ENCODE measurements around the gene GALR1. TPM values are rescaled to one million over a fixed set of nuclear protein-coding genes. Genes with fewer than 3 reads are reported as not detected.
"Not testable (repeated sequence)": the region's sequence is repeated elsewhere in the genome, so short reads cannot be mapped to it uniquely, and the experiment has no call there.

The GALR1 gene
- total RNA-seq, 1 experiment from 2014 or later: not detected

DNA sequence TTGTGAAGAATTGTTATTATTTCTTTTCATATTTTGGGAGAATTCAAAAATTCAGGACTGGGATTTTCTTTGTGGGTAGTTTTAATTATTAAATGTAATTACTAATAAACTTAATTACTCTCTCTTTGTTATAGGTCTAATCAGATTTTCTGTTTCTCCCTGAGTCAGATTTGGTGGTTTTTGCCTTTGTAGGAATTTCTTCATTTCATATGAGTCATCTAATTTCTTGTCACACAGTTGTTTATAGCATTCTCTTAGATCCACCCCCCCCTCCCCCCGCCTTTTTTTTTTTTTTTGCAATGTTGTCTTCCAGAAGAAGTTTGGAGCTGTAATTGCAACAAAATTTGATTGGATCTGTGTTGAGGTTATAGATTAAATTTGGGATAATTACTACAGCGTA is 26.0 kb upstream of the GALR1 start:
- Histone ChIP-seq H3K4me1 (no peaks in the 10 kb centered on the region), H3K4me3 (ENCODE audit: low read depth, low read length) (no peak overlapping the region), H3K27me3 (replicated peaks; ENCODE audit: control insufficient read depth, insufficient read depth, low read length) (no peaks in the 10 kb centered on the region), H3K36me3 (ENCODE audit: control insufficient read depth, insufficient read depth, low read length) (no peaks in the 10 kb centered on the region), H3K9me3 (no peaks in the 10 kb centered on the region)
- Mint-ChIP-seq H3K4me1 (ENCODE audit: low read depth, unreplicated experiment) (no peaks in the 10 kb centered on the region), H3K27ac (ENCODE audit: unreplicated experiment) (no peak overlapping the region), H3K27me3 (ENCODE audit: insufficient read depth, unreplicated experiment) (peaks cover 7% of the 10 kb centered on the region), H3K9me3 (ENCODE audit: unreplicated experiment) (peaks cover 10% of the 10 kb centered on the region), H3K4me3 (ENCODE audit: unreplicated experiment) (no peak overlapping the region), H3K36me3 (ENCODE audit: insufficient read depth, unreplicated experiment) (no peaks in the 10 kb centered on the region)
- DNase-seq: no peak
- intact Hi-C loops (cut with micrococcal nuclease; ENCODE audit: unreplicated experiment): no loop called here
- ChIA-PET CTCF (no interaction called here), POLR2A (no interaction called here)
- BruUV-seq (replicated peaks): no TSS peak
- TF ChIP-seq, protein P1, sequence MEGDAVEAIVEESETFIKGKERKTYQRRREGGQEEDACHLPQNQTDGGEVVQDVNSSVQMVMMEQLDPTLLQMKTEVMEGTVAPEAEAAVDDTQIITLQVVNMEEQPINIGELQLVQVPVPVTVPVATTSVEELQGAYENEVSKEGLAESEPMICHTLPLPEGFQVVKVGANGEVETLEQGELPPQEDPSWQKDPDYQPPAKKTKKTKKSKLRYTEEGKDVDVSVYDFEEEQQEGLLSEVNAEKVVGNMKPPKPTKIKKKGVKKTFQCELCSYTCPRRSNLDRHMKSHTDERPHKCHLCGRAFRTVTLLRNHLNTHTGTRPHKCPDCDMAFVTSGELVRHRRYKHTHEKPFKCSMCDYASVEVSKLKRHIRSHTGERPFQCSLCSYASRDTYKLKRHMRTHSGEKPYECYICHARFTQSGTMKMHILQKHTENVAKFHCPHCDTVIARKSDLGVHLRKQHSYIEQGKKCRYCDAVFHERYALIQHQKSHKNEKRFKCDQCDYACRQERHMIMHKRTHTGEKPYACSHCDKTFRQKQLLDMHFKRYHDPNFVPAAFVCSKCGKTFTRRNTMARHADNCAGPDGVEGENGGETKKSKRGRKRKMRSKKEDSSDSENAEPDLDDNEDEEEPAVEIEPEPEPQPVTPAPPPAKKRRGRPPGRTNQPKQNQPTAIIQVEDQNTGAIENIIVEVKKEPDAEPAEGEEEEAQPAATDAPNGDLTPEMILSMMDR (IDR thresholded peaks at IDR 0.05; ENCODE audit: insufficient read depth in 1 of 2, low read depth in 1 of 2, low read length in 1 of 2, severe bottlenecking in 1 of 2, unreplicated experiment in 1 of 2): no peak

DNA sequence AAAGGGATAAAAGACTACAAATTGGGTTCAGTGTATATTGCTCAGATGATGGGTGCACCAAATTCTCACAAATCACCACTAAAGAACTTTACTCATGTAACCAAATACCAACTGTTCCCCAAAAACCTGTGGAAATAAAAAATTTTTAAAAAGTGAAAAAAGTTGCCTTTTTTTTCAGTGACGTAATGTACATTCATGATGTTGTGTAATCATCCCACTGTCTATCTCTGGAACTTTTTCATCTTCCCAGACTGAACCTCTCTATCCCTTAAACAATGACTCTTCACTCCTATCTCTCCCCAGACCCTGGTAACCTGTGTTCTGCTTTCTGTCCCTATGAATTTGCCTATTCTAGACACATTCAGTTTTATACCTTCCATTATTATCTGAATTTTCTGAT is 19.0 kb upstream of the GALR1 start:
- H3K27ac Mint-ChIP-seq (ENCODE audit: unreplicated experiment): no peak overlapping the region
- H3K4me3 Mint-ChIP-seq (ENCODE audit: unreplicated experiment): no peak overlapping the region
- ChIA-PET CTCF (no interaction called here), POLR2A (no interaction called here)
- H3K36me3 Mint-ChIP-seq (ENCODE audit: insufficient read depth, unreplicated experiment): no peaks in the 10 kb centered on the region
- Histone ChIP-seq H3K4me1 (no peaks in the 10 kb centered on the region), H3K36me3 (ENCODE audit: control insufficient read depth, insufficient read depth, low read length) (no peaks in the 10 kb centered on the region), H3K27me3 (replicated peaks; ENCODE audit: control insufficient read depth, insufficient read depth, low read length) (no peaks in the 10 kb centered on the region), H3K9me3 (no peaks in the 10 kb centered on the region), H3K4me3 (ENCODE audit: low read depth, low read length) (no peak overlapping the region)
- H3K4me1 Mint-ChIP-seq (ENCODE audit: low read depth, unreplicated experiment): no peaks in the 10 kb centered on the region
- peaks cover 7% of the 10 kb centered on the region for H3K27me3 Mint-ChIP-seq (ENCODE audit: insufficient read depth, unreplicated experiment)
- TF ChIP-seq, protein P1 (IDR thresholded peaks at IDR 0.05; ENCODE audit: insufficient read depth in 1 of 2, low read depth in 1 of 2, low read length in 1 of 2, severe bottlenecking in 1 of 2, unreplicated experiment in 1 of 2): no peak
- H3K9me3 Mint-ChIP-seq (ENCODE audit: unreplicated experiment): peaks cover 16% of the 10 kb centered on the region
- BruUV-seq (replicated peaks): no TSS peak
- intact Hi-C loops (cut with micrococcal nuclease; ENCODE audit: unreplicated experiment): no loop called here
- DNase-seq: no peak

DNA sequence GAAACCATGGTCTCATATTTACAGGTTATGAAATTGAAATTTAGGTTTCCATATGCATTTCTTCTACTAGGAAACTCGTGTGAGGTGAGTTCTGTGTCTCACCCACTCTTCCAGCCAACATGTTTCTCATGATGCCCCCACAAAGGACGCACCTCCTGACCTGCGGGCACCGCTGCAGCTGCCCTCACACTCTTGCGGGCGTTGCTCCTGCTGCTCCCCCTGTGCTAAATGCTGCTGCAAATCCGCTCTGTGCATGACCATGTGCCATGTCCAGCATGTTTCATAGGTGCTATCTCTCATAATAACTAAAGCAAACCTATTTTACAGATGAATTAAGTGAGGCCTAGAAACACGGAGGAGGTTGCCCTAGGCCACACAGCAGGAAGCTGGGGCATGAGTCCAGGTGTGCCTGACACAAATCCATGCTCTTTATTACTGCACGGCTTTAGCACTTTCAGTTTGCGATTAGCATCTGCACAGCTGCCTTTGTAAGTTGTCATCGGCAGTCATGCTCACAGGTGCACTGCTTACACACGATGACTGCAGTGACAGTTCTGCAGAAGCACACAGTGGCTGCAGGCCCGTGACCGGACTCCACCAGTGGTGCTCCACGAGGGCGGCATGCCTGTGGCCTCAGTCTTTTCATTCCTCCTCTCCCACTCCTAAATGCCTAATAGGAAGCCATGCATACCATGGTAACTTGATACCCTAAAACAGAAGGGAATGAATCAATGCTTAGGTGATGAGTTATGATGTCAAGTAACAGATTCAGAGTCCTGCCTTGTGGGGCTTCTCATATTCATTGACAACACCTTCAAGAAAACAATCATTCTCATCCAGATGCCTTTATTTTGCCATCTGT is 14.9 kb upstream of the GALR1 start:
- Histone ChIP-seq H3K36me3 (ENCODE audit: control insufficient read depth, insufficient read depth, low read length) (no peaks in the 10 kb centered on the region), H3K9me3 (no peaks in the 10 kb centered on the region), H3K4me1 (no peaks in the 10 kb centered on the region), H3K4me3 (ENCODE audit: low read depth, low read length) (no peak overlapping the region), H3K27me3 (replicated peaks; ENCODE audit: control insufficient read depth, insufficient read depth, low read length) (no peaks in the 10 kb centered on the region)
- POLR2A ChIA-PET: no interaction called here
- no peaks in the 10 kb centered on the region for H3K4me1 Mint-ChIP-seq (ENCODE audit: low read depth, unreplicated experiment)
- no peak for DNase-seq
- CTCF ChIA-PET: no interaction called here
- intact Hi-C loops (cut with micrococcal nuclease; ENCODE audit: unreplicated experiment): no loop called here
- H3K4me3 Mint-ChIP-seq (ENCODE audit: unreplicated experiment): no peak overlapping the region
- H3K27me3 Mint-ChIP-seq (ENCODE audit: insufficient read depth, unreplicated experiment): no peaks in the 10 kb centered on the region
- H3K36me3 Mint-ChIP-seq (ENCODE audit: insufficient read depth, unreplicated experiment): no peaks in the 10 kb centered on the region
- H3K27ac Mint-ChIP-seq (ENCODE audit: unreplicated experiment): no peak overlapping the region
- no TSS peak for BruUV-seq (replicated peaks)
- peaks cover 6% of the 10 kb centered on the region for H3K9me3 Mint-ChIP-seq (ENCODE audit: unreplicated experiment)
- TF ChIP-seq, protein P1 (IDR thresholded peaks at IDR 0.05; ENCODE audit: insufficient read depth in 1 of 2, low read depth in 1 of 2, low read length in 1 of 2, severe bottlenecking in 1 of 2, unreplicated experiment in 1 of 2): no peak

DNA sequence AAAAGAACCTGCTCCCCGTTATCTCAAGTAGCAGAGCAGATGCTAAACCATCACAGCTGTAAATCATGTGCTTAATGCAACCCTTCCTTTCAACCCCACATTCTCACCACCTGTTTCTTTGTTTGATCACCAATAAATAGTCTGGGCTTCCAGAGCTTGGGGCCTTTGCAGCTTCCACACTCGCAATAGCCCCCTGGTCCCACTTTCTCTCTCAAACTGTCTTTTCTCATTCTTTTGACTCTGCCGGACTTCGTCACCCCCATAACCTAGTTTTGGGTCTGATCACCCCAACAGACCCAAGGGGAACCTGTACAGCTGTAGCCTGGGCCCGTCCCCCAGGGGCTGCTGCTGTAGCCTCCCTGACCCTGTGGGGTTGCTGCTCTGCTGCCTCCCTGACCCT is 10.4 kb upstream of the GALR1 start:
- POLR2A ChIA-PET; H3K4me1 Mint-ChIP-seq (ENCODE audit: low read depth, unreplicated experiment); CTCF ChIA-PET; H3K36me3 ChIP-seq (ENCODE audit: control insufficient read depth, insufficient read depth, low read length); H3K36me3 Mint-ChIP-seq (ENCODE audit: insufficient read depth, unreplicated experiment); H3K9me3 Mint-ChIP-seq (ENCODE audit: unreplicated experiment); H3K4me1 ChIP-seq; BruUV-seq (replicated peaks); DNase-seq; intact Hi-C loops (cut with micrococcal nuclease; ENCODE audit: unreplicated experiment); H3K9me3 ChIP-seq; H3K4me3 ChIP-seq (ENCODE audit: low read depth, low read length); H3K27me3 ChIP-seq (replicated peaks; ENCODE audit: control insufficient read depth, insufficient read depth, low read length); H3K4me3 Mint-ChIP-seq (ENCODE audit: unreplicated experiment); H3K27me3 Mint-ChIP-seq (ENCODE audit: insufficient read depth, unreplicated experiment); H3K27ac Mint-ChIP-seq (ENCODE audit: unreplicated experiment): not testable (repeated sequence)

All from Caco-2 (cell line).